Lung (tissue), 12 donors: ENCODE data around the gene DHX8. TPM values are rescaled to one million over a fixed set of nuclear protein-coding genes. Genes with fewer than 3 reads are reported as not detected.
"Not testable (repeated sequence)": the region's sequence is repeated elsewhere in the genome, so short reads cannot be mapped to it uniquely, and the experiment has no call there.

ENCODE experiments used
- ATAC-seq: fragments of 200-7000 bp; cut with Tn5 transposase; one replicate; pipeline ENCODE4 v1.9.1; 2020; ENCODE audit warnings: moderate number of reproducible peaks; ENCODE audit not compliant: insufficient read depth, low FRiP score
- DNase-seq, 3 donors: peaks; one replicate each; pipeline ENCODE4 v3.0.0-alpha.2; 2013 to 2017
- H3K27ac ChIP-seq, 2 donors: one replicate each; pipeline ENCODE4 v1.5.1; 2013; ENCODE audit warnings: mild to moderate bottlenecking in 2 of 2, moderate library complexity in 2 of 2, control low read depth in 1 of 2, inconsistent platforms in 1 of 2, low read depth in 1 of 2, low read length in 1 of 2
- H3K27me3 ChIP-seq, 3 donors: one replicate each; pipeline ENCODE4 v1.5.1; 2013; ENCODE audit warnings: low read length in 2 of 3; ENCODE audit not compliant: control insufficient read depth in 3 of 3, insufficient read depth in 3 of 3
- H3K36me3 ChIP-seq, 4 donors: one replicate each; pipeline ENCODE4 v1.5.1; 2013; ENCODE audit warnings: low read length in 4 of 4, mild to moderate bottlenecking in 1 of 4, moderate library complexity in 1 of 4; ENCODE audit not compliant: control insufficient read depth in 4 of 4, insufficient read depth in 4 of 4
- H3K4me1 ChIP-seq, 5 donors: one replicate each; pipeline ENCODE4 v1.5.1; 2013; ENCODE audit warnings: low read length in 5 of 5, mild to moderate bottlenecking in 2 of 5, moderate library complexity in 1 of 5; ENCODE audit not compliant: control insufficient read depth in 5 of 5, insufficient read depth in 5 of 5
- H3K4me3 ChIP-seq: one replicate; pipeline ENCODE4 v1.5.1; 2013; ENCODE audit warnings: mild to moderate bottlenecking, control low read depth, moderate library complexity
- H3K9ac ChIP-seq, 2 donors: one replicate each; pipeline ENCODE4 v1.5.1; 2013; ENCODE audit warnings: low read length in 2 of 2, control low read depth in 1 of 2; ENCODE audit not compliant: insufficient read depth in 1 of 2
- H3K9me3 ChIP-seq, 4 donors: one replicate each; pipeline ENCODE4 v1.5.1; 2013; ENCODE audit warnings: low read length in 3 of 4, mild to moderate bottlenecking in 1 of 4, moderate library complexity in 1 of 4; ENCODE audit not compliant: control insufficient read depth in 4 of 4, insufficient read depth in 3 of 4
- CTCF ChIP-seq: IDR thresholded peaks from 2 replicates; pipeline ENCODE4 v1.5.1; 2012; ENCODE audit warnings: mild to moderate bottlenecking; ENCODE audit errors: control extremely low read depth, extremely low read depth
- WGBS, 2 donors: extraction: QIAGEN DNeasy Blood & Tissue Kit; methylation state at CpG; one replicate each; pipeline ENCODE4 v1.1.7; 2013; 5-methylcytosine and 5-hydroxymethylcytosine counted together
- polyA plus RNA-seq, 2 donors: library from polyadenylated mRNA; stranded (reverse); fragments of 200-250 nt; gene quantifications; one replicate each; pipeline ENCODE4 v1.2.1, GENCODE V29; 2013
- total RNA-seq, 2 donors: library from RNA; depleted of rRNA in 1 of 2; stranded (reverse); fragments of >200 nt in 1 of 2; gene quantifications; one replicate each; pipeline ENCODE4 v1.2.1, GENCODE V29; 2014 to 2021
- donor health status: control.
- donor health status: control.
- donor health status: Bipolar disorder and iron deficiency.
- donor health status: healthy.
- donor health status: DM: yes; HTN: yes; CAD: no.

Gene DHX8
- total and polyA plus RNA-seq, 4 donors = 24.7 to 45.1 (median 38.2) TPM

- ATAC-seq = no peak
- Histone ChIP-seq H3K4me3 (no peak overlapping the region), H3K4me1 (no peaks in the 10 kb centered on the region), H3K9ac (no peak overlapping the region), H3K9me3 (no peaks in the 10 kb centered on the region), H3K27me3 (no peaks in the 10 kb centered on the region), H3K36me3 (no peaks in the 10 kb centered on the region), H3K27ac (no peak overlapping the region)
- WGBS, 2 donors = 91 to 96% methylated on average over 11 of the region's 11 CpGs
- DNase-seq = no peak
- no peak for TF ChIP-seq CTCF
Observed at GRCh38 chr17:43475494-43476089, 8.2 kb upstream of the DHX8 start.

GRCh38 chr17:43476306-43476705 is 7.5 kb upstream of the DHX8 start:
- not testable (repeated sequence) for ATAC-seq, H3K9me3 ChIP-seq, H3K9ac ChIP-seq, H3K4me3 ChIP-seq, H3K27ac ChIP-seq, DNase-seq, H3K36me3 ChIP-seq, H3K27me3 ChIP-seq, H3K4me1 ChIP-seq
- 91 to 96% methylated on average over 9 of the region's 9 CpGs for WGBS, 2 donors

- H3K27me3 ChIP-seq = no peaks in the 10 kb centered on the region
- TF ChIP-seq CTCF = no peak
- DNase-seq = no peak
Observed at GRCh38 chr17:43477832-43478634, 5.7 kb upstream of the DHX8 start.

GRCh38 chr17:43479948-43480347 is 3.8 kb upstream of the DHX8 start:
- Histone ChIP-seq H3K4me3 (no peak overlapping the region), H3K27me3 (no peaks in the 10 kb centered on the region), H3K27ac (no peak overlapping the region), H3K9ac (no peak overlapping the region), H3K4me1 (peaks cover 3 to 11% (median 3%) of the 10 kb centered on the region in 5 donors), H3K36me3 (no peaks in the 10 kb centered on the region), H3K9me3 (no peaks in the 10 kb centered on the region)
- 93 to 99% methylated on average over 3 of the region's 3 CpGs for WGBS, 2 donors
- DNase-seq (no peak), ATAC-seq (no peak)
- TF ChIP-seq CTCF = no peak

More at GRCh38 chr17:43477832-43478634, 5.7 kb upstream of the DHX8 start:
- Histone ChIP-seq H3K27ac (no peak overlapping the region), H3K4me1 (peaks cover 0 to under 1% (median 0%) of the 10 kb centered on the region in 5 donors), H3K9ac (no peak overlapping the region), H3K9me3 (no peaks in the 10 kb centered on the region), H3K36me3 (no peaks in the 10 kb centered on the region), H3K4me3 (no peak overlapping the region)
- WGBS, 2 donors = 71 to 76% methylated on average over 9 of the region's 9 CpGs
- no peak for ATAC-seq
